Measurements from ENCODE around the gene GALNT3. TPM values are rescaled to one million over a fixed set of nuclear protein-coding genes. Genes with fewer than 3 reads are reported as not detected.

GALNT3 gene
- total RNA-seq, 4 donors from 2014 or later: 0.82 to 2.7 (median 1.7) TPM

GRCh38 chr2:165814473-165814872, 20.4 kb upstream of the GALNT3 start:
- TF ChIP-seq CTCF (IDR thresholded peaks at IDR 0.05): no peak
- no peak for DNase-seq (ENCODE audit: low spot score)
- no peak for ATAC-seq (ENCODE audit: low FRiP score)

GRCh38 chr2:165811592-165812370, 17.7 kb upstream of the GALNT3 start:
- DNase-seq (ENCODE audit: low spot score): no peak
- no peak for TF ChIP-seq CTCF (IDR thresholded peaks at IDR 0.05)
- no peak for ATAC-seq (ENCODE audit: low FRiP score)

DNA sequence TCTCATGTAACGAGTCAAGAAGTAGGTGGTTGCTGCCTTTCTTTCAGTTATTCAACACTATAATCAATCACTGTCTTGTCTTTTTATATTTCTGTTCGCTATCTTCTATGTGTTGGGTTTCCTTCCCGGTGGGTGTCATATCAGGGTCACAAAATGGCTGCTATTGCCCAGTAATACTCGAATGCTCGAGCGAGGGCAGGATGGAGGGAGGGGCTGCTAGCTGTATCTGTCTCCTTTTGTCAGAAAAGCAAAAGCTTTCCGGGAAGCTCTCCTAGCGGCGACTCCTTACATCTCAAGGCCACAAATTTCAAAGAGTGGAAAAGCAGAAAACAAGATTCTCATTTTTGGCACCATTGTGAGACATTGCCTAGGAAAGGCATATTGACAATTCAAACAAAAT, 16.4 kb upstream of the GALNT3 start:
- DNase-seq (ENCODE audit: low spot score) (no peak), ATAC-seq (ENCODE audit: low FRiP score) (no peak)
- TF ChIP-seq CTCF (IDR thresholded peaks at IDR 0.05): no peak

GRCh38 chr2:165804719-165805118, 10.7 kb upstream of the GALNT3 start:
- ATAC-seq (ENCODE audit: low FRiP score) (no peak), DNase-seq (ENCODE audit: low spot score) (no peak)
- no peak for TF ChIP-seq CTCF (IDR thresholded peaks at IDR 0.05)

- no peak for DNase-seq (ENCODE audit: low spot score)
- TF ChIP-seq CTCF (IDR thresholded peaks at IDR 0.05): no peak
- ATAC-seq (ENCODE audit: low FRiP score): no peak
These were observed 9.2 kb upstream of the GALNT3 start for GRCh38 chr2:165803123-165803760.

DNA sequence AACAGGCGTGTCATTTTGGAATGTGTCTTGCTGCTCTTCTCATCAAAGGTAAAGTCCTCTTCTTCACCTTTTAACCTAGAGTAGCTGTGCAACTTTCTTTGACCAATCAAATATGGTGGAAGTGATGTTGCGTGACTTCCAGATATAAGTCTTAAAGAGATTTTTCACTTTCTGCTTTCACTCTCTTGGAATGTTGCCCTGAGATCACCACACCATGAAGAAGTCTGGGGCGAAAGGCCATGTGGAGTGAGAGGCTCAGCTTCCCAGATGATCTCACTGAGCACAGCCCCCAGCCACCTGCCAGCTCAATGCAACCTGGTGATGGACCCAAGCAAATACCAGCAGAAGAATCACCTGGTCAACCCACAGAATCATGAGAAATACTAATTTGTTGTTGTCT, 7.1 kb upstream of the GALNT3 start:
- DNase-seq (ENCODE audit: low spot score): no peak
- no peak for TF ChIP-seq CTCF (IDR thresholded peaks at IDR 0.05)
- ATAC-seq (ENCODE audit: low FRiP score): no peak
